ENCODE results near the gene CA5A. TPM values are rescaled to one million over a fixed set of nuclear protein-coding genes. Genes with fewer than 3 reads are reported as not detected.
A peak's percentile ranks its signal among the peaks of the same experiment; 100 is the strongest.

CA5A gene
- total and polyA plus RNA-seq, 5 donors, result not detected

DNA sequence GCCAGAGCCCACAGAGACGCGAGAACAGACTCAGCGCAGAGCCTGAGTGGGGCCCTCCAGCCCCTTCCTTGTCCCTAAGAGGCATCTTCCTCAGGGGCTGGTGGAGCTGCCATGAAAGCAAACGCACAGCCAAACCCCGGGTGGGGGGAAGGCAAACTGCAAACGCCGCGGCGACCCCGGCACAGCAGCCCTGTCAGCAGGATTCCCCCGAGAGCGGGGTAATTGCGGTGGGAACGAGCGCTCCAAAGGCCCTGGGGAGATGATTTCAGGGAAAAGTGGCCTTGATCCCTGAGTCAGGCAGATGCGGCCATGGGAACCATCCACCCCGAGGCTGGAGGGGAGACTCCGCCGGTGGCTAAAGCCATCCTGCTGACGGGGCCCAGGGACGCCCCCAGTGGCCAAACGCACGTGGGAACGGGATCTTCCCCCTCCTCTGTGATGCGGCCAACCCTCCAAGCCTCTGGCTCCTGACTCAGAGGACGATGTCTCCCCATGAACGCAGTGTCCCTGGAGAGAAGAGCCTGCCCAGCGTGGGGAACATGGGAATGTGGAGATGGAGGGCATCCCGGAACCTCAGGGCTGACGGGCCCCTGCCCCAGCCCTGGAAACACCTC is 92.1 kb downstream of the CA5A start:
- no peak overlapping the region for H3K4me3 ChIP-seq (ENCODE audit: low read length)
- H3K9me3 ChIP-seq (ENCODE audit: control insufficient read depth, low read length), result no peaks in the 10 kb centered on the region
- DNase-seq (peak in 1 of 3 donors; percentile 79), ATAC-seq (no peak)
- intact Hi-C loops (cut with DNase I), result no loop called here
- no peak overlapping the region for H3K27ac ChIP-seq (ENCODE audit: low read length)
- WGBS, result 60% methylated on average over 30 of the region's 30 CpGs
- no peaks in the 10 kb centered on the region for H3K4me1 ChIP-seq (ENCODE audit: control insufficient read depth, insufficient read depth, low read length)
- no peaks in the 10 kb centered on the region for H3K27me3 ChIP-seq (ENCODE audit: control insufficient read depth, insufficient read depth)

DNA sequence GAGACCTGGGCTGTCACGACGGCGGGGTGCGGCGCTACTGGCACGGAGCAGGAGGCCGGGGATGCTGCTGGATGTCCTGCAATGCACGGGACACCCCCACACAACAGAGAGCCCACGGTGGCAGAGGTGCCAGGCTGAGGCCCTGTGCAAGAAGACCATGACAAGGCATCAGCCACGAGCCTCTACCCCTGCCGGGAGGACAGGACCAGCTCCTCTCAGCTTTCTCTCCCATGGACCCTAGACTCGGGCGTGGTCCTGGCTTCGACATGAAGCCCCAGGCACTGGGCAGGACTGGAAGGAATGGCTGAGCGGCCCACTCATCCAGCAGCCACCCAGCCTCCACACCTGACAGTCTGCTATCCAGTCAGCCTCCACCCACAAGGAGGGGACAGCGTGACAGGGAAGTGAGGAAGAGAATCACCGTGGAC is 92.6 kb downstream of the CA5A start:
- Histone ChIP-seq H3K4me1 (ENCODE audit: control insufficient read depth, insufficient read depth, low read length) (no peaks in the 10 kb centered on the region), H3K9me3 (ENCODE audit: control insufficient read depth, low read length) (no peaks in the 10 kb centered on the region), H3K27ac (ENCODE audit: low read length) (no peak overlapping the region), H3K27me3 (ENCODE audit: control insufficient read depth, insufficient read depth) (no peaks in the 10 kb centered on the region), H3K4me3 (ENCODE audit: low read length) (no peak overlapping the region)
- WGBS, result 90% methylated on average over 17 of the region's 17 CpGs
- intact Hi-C loops (cut with DNase I), result no loop called here
- DNase-seq, result no peak
- no peak for ATAC-seq

DNA sequence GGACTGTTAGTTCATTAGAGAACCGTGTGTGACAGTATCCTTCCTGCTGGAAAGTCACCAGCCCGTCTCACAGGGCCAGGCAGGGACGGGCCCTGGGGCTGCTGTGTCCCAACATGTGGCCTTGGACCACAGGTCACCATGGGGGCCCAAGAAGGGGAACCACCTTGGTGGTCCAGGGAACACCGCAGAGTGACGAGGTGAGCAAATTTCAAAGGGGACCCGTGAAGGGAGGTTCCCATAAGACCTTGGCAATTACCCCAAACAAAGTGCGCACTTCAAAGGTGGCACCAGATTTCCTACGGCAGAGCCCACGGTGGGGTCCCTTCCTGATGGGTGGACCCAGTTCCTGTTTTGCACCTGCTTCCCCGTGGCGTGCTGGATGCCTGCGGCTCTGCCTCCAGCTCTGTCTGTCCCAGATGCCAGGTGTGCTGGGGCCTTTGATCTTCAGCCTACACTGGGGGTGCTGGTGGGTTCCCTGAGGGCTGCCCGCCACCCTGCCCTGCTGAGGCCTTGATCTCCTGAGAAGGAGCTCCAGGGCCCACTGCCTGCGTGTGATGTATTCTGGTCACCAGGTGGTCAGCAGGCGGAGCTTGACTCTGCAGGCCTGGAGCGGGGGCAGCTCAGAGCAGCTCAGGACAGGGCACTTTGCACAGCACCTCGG is 94.0 kb downstream of the CA5A start:
- no peak overlapping the region for H3K4me3 ChIP-seq (ENCODE audit: low read length)
- intact Hi-C loops (cut with DNase I), result no loop called here
- H3K9me3 ChIP-seq (ENCODE audit: control insufficient read depth, low read length), result no peaks in the 10 kb centered on the region
- H3K27me3 ChIP-seq (ENCODE audit: control insufficient read depth, insufficient read depth), result no peaks in the 10 kb centered on the region
- H3K27ac ChIP-seq (ENCODE audit: low read length), result no peak overlapping the region
- no peak for DNase-seq
- ATAC-seq, result no peak
- 81% methylated on average over 17 of the region's 17 CpGs for WGBS
- no peaks in the 10 kb centered on the region for H3K4me1 ChIP-seq (ENCODE audit: control insufficient read depth, insufficient read depth, low read length)

DNA sequence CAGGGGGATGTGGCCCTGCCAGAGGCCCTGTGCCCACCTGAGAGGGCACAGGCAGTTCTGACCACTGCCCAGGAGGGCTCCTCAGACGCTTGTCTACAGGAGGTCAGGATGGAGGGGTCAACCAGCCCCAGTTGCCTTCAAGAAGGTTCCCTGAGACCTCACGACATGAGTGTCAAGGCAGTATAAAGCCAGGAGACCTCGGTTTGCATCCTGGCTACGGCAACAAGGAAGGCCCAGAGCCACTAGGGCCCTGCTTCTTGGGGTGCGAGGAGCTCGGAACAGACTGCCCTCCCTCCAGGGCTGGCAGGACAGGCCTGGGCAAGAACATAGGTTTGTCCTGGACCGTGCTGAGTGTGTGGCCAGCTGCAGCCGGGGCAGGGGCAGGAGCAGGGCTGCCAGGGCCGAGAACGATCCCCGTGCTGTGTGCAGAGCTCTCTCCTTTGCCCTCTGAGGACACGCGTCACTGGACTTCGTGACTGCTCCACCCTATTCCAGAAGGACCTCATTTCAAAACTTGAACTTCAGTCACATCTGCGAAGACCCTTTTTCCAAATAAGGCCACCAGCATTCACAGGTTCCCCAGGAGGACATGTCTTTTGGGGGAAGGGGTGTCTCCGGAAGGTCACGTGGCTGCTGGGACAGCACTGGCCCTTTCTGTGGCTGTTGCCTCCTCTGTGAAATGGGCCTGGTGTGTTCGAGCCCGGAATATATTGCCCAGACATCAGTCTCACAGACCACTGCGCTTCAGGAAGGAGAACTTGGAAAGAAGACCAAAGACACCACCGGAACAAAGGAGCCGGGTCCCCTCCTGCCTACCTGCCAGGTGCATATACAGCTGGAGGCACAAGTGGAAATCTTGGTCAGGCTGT is 94.8 kb downstream of the CA5A start:
- no peaks in the 10 kb centered on the region for H3K4me1 ChIP-seq (ENCODE audit: control insufficient read depth, insufficient read depth, low read length)
- DNase-seq (no peak), ATAC-seq (no peak)
- no peak overlapping the region for H3K4me3 ChIP-seq (ENCODE audit: low read length)
- H3K27ac ChIP-seq (ENCODE audit: low read length), result no peak overlapping the region
- 93% methylated on average over 22 of the region's 22 CpGs for WGBS
- H3K27me3 ChIP-seq (ENCODE audit: control insufficient read depth, insufficient read depth), result no peaks in the 10 kb centered on the region
- no peaks in the 10 kb centered on the region for H3K9me3 ChIP-seq (ENCODE audit: control insufficient read depth, low read length)
- intact Hi-C loops (cut with DNase I), result no loop called here

DNA sequence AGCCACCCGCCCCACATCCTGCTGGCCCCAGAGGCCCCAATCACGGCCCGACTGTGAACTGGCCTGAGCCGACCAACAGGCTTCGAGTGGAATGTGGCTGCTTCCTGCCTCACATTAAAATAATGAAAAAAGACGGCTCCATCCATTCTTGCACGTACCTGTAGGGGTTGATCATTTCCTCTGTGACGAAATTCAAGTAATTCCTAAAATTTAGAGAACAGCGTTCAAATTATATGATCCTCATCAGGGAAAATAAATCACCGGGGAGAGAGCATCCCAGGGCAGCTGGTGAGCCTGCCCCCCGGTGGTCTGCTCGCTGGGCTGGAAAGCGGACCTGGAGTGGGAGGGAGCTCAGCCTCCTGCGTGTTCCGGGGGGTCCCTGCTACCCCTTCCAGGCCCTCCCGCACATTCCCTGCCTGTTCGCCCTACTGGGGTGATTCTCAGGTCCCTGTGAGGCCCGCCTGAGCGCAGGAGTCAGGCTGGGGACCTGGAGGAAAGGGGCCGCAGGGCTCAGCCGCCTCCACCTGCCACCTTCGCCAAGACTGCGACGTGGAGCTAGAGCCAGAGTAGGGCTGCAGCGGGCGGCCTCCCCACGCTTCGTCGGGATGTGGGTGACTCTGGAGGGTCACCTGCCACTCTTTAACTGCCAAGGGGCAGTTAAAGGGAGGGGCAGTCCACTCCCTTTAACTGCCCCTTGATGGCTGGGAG is 95.9 kb downstream of the CA5A start:
- Histone ChIP-seq H3K9me3 (ENCODE audit: control insufficient read depth, low read length) (no peaks in the 10 kb centered on the region), H3K27me3 (ENCODE audit: control insufficient read depth, insufficient read depth) (no peaks in the 10 kb centered on the region), H3K4me1 (ENCODE audit: control insufficient read depth, insufficient read depth, low read length) (no peaks in the 10 kb centered on the region), H3K4me3 (ENCODE audit: low read length) (no peak overlapping the region), H3K27ac (ENCODE audit: low read length) (no peak overlapping the region)
- DNase-seq (no peak), ATAC-seq (no peak)
- intact Hi-C loops (cut with DNase I), result no loop called here
- 84% methylated on average over 29 of the region's 29 CpGs for WGBS

DNA sequence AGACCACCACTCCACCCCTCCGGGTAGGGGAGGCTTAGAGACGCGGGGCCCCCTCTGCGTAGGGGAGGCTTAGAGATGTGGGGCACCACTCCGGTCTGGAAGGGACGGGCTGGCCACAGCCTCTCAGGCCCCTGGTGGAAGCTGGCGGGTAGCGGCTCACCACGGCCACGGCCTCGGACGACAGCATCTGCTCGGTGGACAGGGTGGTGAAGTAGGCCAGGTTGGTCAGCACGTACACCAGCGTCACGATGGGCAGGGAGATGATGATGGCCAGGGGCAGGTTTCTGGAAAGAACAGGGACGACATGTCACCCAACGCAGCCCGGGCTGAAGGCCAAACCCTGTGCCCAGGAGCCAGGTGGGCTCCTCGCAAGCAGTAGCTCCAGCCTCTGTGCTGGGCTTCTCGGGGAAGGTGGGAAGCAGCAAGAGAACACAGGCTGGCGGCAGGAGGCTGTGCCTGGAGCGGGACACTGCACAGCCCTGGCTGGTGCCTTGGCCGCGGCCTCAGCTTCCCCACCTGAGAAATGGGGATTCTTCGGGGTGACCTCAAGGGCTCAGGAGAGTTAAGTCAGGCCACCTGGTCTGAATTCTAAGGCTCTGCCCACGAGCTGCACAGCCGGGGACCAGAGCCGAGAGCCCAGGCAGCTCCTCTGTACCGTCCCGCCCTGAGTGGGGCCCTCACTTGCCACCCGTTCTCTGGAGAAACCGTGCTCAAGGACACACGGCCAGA is 96.6 kb downstream of the CA5A start:
- 91% methylated on average over 34 of the region's 34 CpGs for WGBS
- Histone ChIP-seq H3K4me1 (ENCODE audit: control insufficient read depth, insufficient read depth, low read length) (no peaks in the 10 kb centered on the region), H3K27ac (ENCODE audit: low read length) (no peak overlapping the region), H3K27me3 (ENCODE audit: control insufficient read depth, insufficient read depth) (no peaks in the 10 kb centered on the region), H3K4me3 (ENCODE audit: low read length) (no peak overlapping the region), H3K9me3 (ENCODE audit: control insufficient read depth, low read length) (no peaks in the 10 kb centered on the region)
- DNase-seq (no peak), ATAC-seq (no peak)
- intact Hi-C loops (cut with DNase I), result no loop called here

DNA sequence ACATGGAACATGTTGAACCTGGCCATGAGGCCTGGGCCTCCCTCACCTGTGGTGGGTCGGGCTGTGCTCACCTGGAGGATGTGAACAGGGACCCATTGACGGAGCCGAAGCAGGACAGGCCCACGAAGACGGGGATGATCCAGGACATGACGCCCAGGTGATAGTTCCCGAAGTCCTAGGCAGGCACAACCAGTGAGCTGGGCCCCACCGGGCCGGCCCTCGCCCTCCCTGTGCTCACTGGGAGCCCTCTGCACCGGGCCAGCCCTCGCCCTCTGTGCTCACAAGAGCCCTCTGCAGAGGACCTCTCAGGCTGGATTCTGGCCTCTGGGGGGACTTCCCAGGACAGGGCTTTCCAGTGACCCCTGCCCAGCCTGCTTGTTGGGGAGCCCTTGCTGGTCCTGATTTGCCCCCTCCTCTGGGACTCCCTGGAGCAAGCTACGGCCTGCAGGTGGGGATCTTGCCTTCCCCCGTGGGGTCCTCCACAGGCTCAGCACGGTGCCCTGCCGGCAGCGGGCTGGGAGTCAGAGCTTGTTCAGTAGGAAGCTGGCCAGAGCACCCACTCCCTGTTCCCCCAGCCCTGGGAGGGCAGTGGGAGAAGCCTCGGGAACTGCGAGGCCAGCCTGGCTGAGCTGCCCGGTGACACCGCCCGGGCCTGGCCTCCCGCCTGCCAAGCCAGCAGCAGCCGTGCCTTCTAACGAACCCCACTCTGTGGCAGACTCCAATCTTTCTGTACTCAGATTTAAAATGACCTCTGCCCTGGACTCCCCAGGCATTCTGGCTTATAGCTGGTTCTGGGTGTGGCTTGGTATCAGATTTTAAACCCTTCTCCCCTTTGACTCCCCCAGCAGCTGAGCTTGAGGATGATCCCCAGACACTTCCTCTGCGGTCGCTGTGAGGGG is 97.4 kb downstream of the CA5A start:
- H3K27ac ChIP-seq (ENCODE audit: low read length), result no peak overlapping the region
- ATAC-seq (no peak), DNase-seq (no peak)
- no peak overlapping the region for H3K4me3 ChIP-seq (ENCODE audit: low read length)
- H3K4me1 ChIP-seq (ENCODE audit: control insufficient read depth, insufficient read depth, low read length), result peaks cover 2% of the 10 kb centered on the region
- 88% methylated on average over 27 of the region's 27 CpGs for WGBS
- H3K27me3 ChIP-seq (ENCODE audit: control insufficient read depth, insufficient read depth), result no peaks in the 10 kb centered on the region
- H3K9me3 ChIP-seq (ENCODE audit: control insufficient read depth, low read length), result no peaks in the 10 kb centered on the region
- intact Hi-C loops (cut with DNase I), result no loop called here

Other genes starting within 250 kb of the CA5A start
- 10 to 100 TPM; 11.4 to 16.5 (median 15.2) TPM for gene KLHDC4, start 170.5 kb downstream of the CA5A start, total RNA-seq
- 14.0 TPM for gene KLHDC4, start 170.5 kb downstream of the CA5A start, polyA plus RNA-seq
- 10 to 100 TPM in 2 of 4 donors, 1 to 10 TPM in 2; 6.6 to 23.3 (median 10.3) TPM for gene SLC7A5, start 67.0 kb downstream of the CA5A start, total RNA-seq
- gene SLC7A5, start 67.0 kb downstream of the CA5A start, polyA plus RNA-seq, result 11.6 TPM
- 10 to 100 TPM; 15.6 to 18.1 (median 17.4) TPM for gene BANP, start 14.9 kb upstream of the CA5A start, total RNA-seq
- 9.0 TPM for gene BANP, start 14.9 kb upstream of the CA5A start, polyA plus RNA-seq

All from right cardiac atrium (tissue), 5 donors.